ENCODE data around the gene KNSTRN. TPM values are rescaled to one million over a fixed set of nuclear protein-coding genes. Genes with fewer than 3 reads are reported as not detected.

Gene KNSTRN
- total and polyA plus RNA-seq, 2 of the 13 experiments (the other 11 are each of a cell fraction or from before 2014, with no cell fraction given): 20.3 to 62.3 TPM

- TF ChIP-seq ZNF512B (CRISPR knock-in tag; IDR thresholded peaks at IDR 0.05; ENCODE audit: borderline replicate concordance) (no peak), E2F5 (CRISPR knock-in tag; conservative IDR thresholded peaks at IDR 0.05) (peak; percentile 80), SPEN (CRISPR knock-in tag; IDR thresholded peaks at IDR 0.05; ENCODE audit: low read depth) (peak; percentile 78), ARID5B (CRISPR knock-in tag; IDR thresholded peaks at IDR 0.05) (peak; percentile 71), ZNF841 (CRISPR knock-in tag; IDR thresholded peaks at IDR 0.05; ENCODE audit: borderline replicate concordance) (peak; percentile 93), ZNF407 (CRISPR knock-in tag; IDR thresholded peaks at IDR 0.05; ENCODE audit: not compliant biosample characterization) (peak; percentile 89), ZNF652 (CRISPR knock-in tag; IDR thresholded peaks at IDR 0.05; ENCODE audit: borderline replicate concordance, low read depth) (no peak), RXRA (CRISPR knock-in tag; IDR thresholded peaks at IDR 0.05) (peak; percentile 78), PHF5A (CRISPR knock-in tag; IDR thresholded peaks at IDR 0.05; ENCODE audit: low read depth, unreplicated experiment) (peak; percentile 45), HDAC1 (CRISPR knock-in tag; IDR thresholded peaks at IDR 0.05) (peak; percentile 64), ZNF550 (CRISPR knock-in tag; IDR thresholded peaks at IDR 0.05; ENCODE audit: borderline replicate concordance) (no peak; the same call in 1 of the 2 replicates)
Measured at GRCh38 chr15:40367686-40368611, 14.6 kb upstream of the KNSTRN start (continued).
